Heart left ventricle (tissue), 16 donors: ENCODE measurements around the gene BLMH. TPM values are rescaled to one million over a fixed set of nuclear protein-coding genes. Genes with fewer than 3 reads are reported as not detected.

Experiments
- ATAC-seq, 4 donors: fragments of 200-7000 bp; cut with Tn5 transposase; one replicate each; pipeline ENCODE4 v1.9.1; 2020 to 2022; ENCODE audit warnings: moderate library complexity in 4 of 4, mild to moderate bottlenecking in 3 of 4, moderate number of reproducible peaks in 1 of 4
- DNase-seq, 5 donors: peaks; one replicate each; pipeline ENCODE4 v3.0.0-alpha.2; 2020
- H3K27ac ChIP-seq, 12 donors: fragments of 200-600 bp; sonication (generic) in 4 of 12; one replicate each; pipeline versions ENCODE4 v1.5.0 to v1.8.0; 2016 to 2022; ENCODE audit warnings: mild to moderate bottlenecking in 2 of 12
- H3K27me3 ChIP-seq, 9 donors: fragments of 200-600 bp; sonication (generic) in 2 of 9; one replicate each; pipeline versions ENCODE4 v1.5.1 to v1.8.0; 2016 to 2022; ENCODE audit warnings: mild to moderate bottlenecking in 3 of 9
- H3K36me3 ChIP-seq, 9 donors: fragments of 200-600 bp; sonication (generic) in 2 of 9; one replicate each; pipeline versions ENCODE4 v1.5.0 to v1.8.0; 2018 to 2022; ENCODE audit warnings: mild to moderate bottlenecking in 2 of 9
- H3K4me1 ChIP-seq, 12 donors: fragments of 200-600 bp; sonication (generic) in 4 of 12; one replicate each; pipeline versions ENCODE4 v1.5.0 to v1.8.0; 2016 to 2022; ENCODE audit warnings: mild to moderate bottlenecking in 3 of 12
- H3K4me3 ChIP-seq, 12 donors: fragments of 200-600 bp; sonication (generic) in 4 of 12; one replicate each; pipeline versions ENCODE4 v1.5.0 to v1.8.0; 2017 to 2022; ENCODE audit warnings: mild to moderate bottlenecking in 9 of 12, moderate library complexity in 4 of 12
- H3K9me3 ChIP-seq, 12 donors: fragments of 200-600 bp; sonication (generic) in 4 of 12; one replicate each; pipeline versions ENCODE4 v1.5.0 to v1.8.0; 2016 to 2022; ENCODE audit warnings: mild to moderate bottlenecking in 1 of 12
- CTCF ChIP-seq, 12 donors: fragments of 200-600 bp; sonication (generic) in 4 of 12; IDR thresholded peaks; one replicate each; pipeline versions ENCODE4 v1.5.0 to v1.8.0; 2018 to 2022; ENCODE audit warnings: antibody characterized with exemption in 12 of 12, mild to moderate bottlenecking in 5 of 12
- POLR2A ChIP-seq, 2 donors: fragments of 450-650 bp; IDR thresholded peaks; one replicate each; pipeline ENCODE4 v1.6.1; 2017; ENCODE audit warnings: antibody characterized with exemption in 2 of 2, mild to moderate bottlenecking in 2 of 2, moderate library complexity in 2 of 2
- WGBS, 4 donors: extraction: QIAGEN DNeasy Blood & Tissue Kit in 2 of 4; methylation state at CpG; one replicate each; pipeline versions ENCODE4 v1.1.5 to v1.1.7; 2013 to 2018; 5-methylcytosine and 5-hydroxymethylcytosine counted together
- intact Hi-C, 10 donors: fragments of 100-400 bp; cut with DNase I; formaldehyde crosslinking; loops; one replicate each; pipeline versions ENCODE4 v1.11.1 to v1.14.2; 2022
- polyA plus RNA-seq, 2 donors: library from polyadenylated mRNA; stranded (reverse); fragments of 200-250 nt; gene quantifications; one replicate each; pipeline ENCODE4 v1.2.3, GENCODE V29; 2013
- total RNA-seq, 9 donors: library from RNA; depleted of rRNA in 2 of 9; stranded (reverse); fragments of >200 nt in 2 of 9; fragmentation: NEBNext Ultra II Directional in 3 of 9; extraction: Animal tissue kit (Norgen Biotek cat#: 25700) in 3 of 9; gene quantifications; one replicate each; pipeline versions ENCODE4 v1.1.0 to v1.2.4, GENCODE V29; 2016 to 2023
- donor health status: ischemic (EF 13 %, LVEDD 7.1; RV severe dilation, severe dysfunction).
- donor health status: healthy with polysubstance abuse.
- donor health status: DM: no; HTN: yes; CAD: no.
- donor health status: DM: no; HTN: no; CAD: no.
- donor health status: ischemic (EF 25% LVEDD 6.9; RV normal size, moderate dysfunction).
- donor health status: ischemic (EF 25% LVEDD 5.7; RV mildly dilated, moderate dysfunction).
- donor health status: healthy.
- donor health status: DM: yes; HTN: yes; CAD: no.
- donor health status: ischemic (EF 35%, LVEDD 5.7; RV mildly dilated, moderate dysfunction).
- donor health status: nonischemic (EF 11% LVEDD 7.7; RV severe dilation, severe dysfunction).
- donor health status: DM: yes; HTN: yes; CAD: no.
- donor health status: PGD.
- donor health status: ischemic (EF 29% LVEDD 5.4; RV normal size, mild dysfunction).
- donor health status: nonischemic (EF 23%, LVEDD 6.1; RV moderate dilation, normal function).

The BLMH gene
- total and polyA plus RNA-seq, 11 donors = 5.3 to 26.2 (median 15.4) TPM

DNA sequence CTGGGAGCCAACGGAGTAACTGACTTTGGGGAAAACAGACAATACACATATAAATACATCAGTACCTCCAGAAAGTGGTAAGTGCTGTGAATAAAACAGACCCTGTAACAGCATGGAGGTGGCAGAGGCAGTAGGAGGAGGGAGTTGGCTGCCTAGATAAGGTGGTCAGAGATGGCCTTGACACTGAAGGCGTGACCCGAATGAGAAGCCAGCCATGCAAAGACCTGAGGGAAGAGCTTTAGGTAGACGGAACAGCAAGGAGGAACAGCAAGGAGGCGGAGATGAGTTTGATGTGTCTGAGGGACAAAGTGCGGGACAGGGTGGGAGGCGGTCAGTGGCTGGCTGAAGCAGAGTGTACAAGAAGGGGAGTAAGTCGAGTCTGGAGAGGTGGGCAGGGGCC, 48.2 kb downstream of the BLMH start:
- intact Hi-C loops = no loop called here
- TF ChIP-seq POLR2A (IDR thresholded peaks at IDR 0.05) (no peak), CTCF (IDR thresholded peaks at IDR 0.05) (no peak)
- Histone ChIP-seq H3K9me3 (no peaks in the 10 kb centered on the region), H3K27me3 (peaks cover 0 to 25% (median under 1%) of the 10 kb centered on the region in 9 donors), H3K4me1 (peaks cover 0 to 5% (median 0%) of the 10 kb centered on the region in 12 donors), H3K4me3 (no peak overlapping the region), H3K36me3 (peaks cover 0 to 27% (median 16%) of the 10 kb centered on the region in 9 donors), H3K27ac (no peak overlapping the region)
- WGBS, 4 donors = 86 to 96% (median 93%) methylated on average over 8 of the region's 8 CpGs
- ATAC-seq (no peak), DNase-seq (no peak)

GRCh38 chr17:30243002-30243401, 48.7 kb downstream of the BLMH start:
- H3K9me3 ChIP-seq = no peaks in the 10 kb centered on the region
- TF ChIP-seq CTCF (IDR thresholded peaks at IDR 0.05) = no peak
- no peak for TF ChIP-seq POLR2A (IDR thresholded peaks at IDR 0.05)
- H3K36me3 ChIP-seq = peaks cover 0 to 22% (median 10%) of the 10 kb centered on the region in 9 donors
- ATAC-seq (no peak), DNase-seq (no peak)
- no peak overlapping the region for H3K4me3 ChIP-seq
- intact Hi-C loops = no loop called here
- peaks cover 0 to 31% (median 6%) of the 10 kb centered on the region in 9 donors for H3K27me3 ChIP-seq
- H3K4me1 ChIP-seq = peaks cover 0 to under 1% (median 0%) of the 10 kb centered on the region in 12 donors
- H3K27ac ChIP-seq = no peak overlapping the region
- 94 to 99% (median 96%) methylated on average over 4 of the region's 4 CpGs for WGBS, 4 donors

- ATAC-seq (no peak), DNase-seq (no peak)
- Histone ChIP-seq H3K36me3 (peaks cover 0 to 4% (median 0%) of the 10 kb centered on the region in 9 donors), H3K4me3 (no peak overlapping the region), H3K27me3 (peaks cover 0 to 47% (median 17%) of the 10 kb centered on the region in 9 donors), H3K4me1 (peaks cover 0 to 16% (median 5%) of the 10 kb centered on the region in 12 donors), H3K9me3 (no peaks in the 10 kb centered on the region), H3K27ac (no peak overlapping the region)
- 60 to 77% (median 70%) methylated on average over 6 of the region's 6 CpGs for WGBS, 4 donors
- intact Hi-C loops = no loop called here
- no peak for TF ChIP-seq POLR2A (IDR thresholded peaks at IDR 0.05)
- TF ChIP-seq CTCF (IDR thresholded peaks at IDR 0.05) = no peak
Observed at GRCh38 chr17:30241051-30241450, 50.7 kb downstream of the BLMH start.

DNA sequence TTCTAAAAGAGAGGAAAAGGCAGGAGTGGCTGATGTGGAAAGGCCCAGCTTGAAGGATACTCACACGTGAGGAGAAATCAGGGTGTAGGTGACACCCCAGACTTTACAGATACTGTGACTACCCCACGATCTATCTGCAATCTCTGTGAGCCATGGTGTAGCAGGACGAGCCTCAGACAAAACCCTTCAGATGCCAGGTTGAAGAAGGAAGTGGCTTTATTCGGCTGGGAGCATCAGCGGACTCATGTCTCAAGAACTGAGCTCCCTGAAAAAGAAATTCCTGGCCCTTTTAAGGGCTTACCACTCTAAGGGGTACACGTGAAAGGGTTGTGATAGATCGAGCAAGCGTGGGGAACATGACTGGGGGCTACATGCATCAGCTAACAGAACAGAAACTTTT, 51.6 kb downstream of the BLMH start:
- ATAC-seq (no peak), DNase-seq (no peak)
- Histone ChIP-seq H3K36me3 (no peaks in the 10 kb centered on the region), H3K27ac (no peak overlapping the region), H3K4me3 (no peak overlapping the region), H3K9me3 (no peaks in the 10 kb centered on the region), H3K4me1 (peaks cover 0 to 25% (median 14%) of the 10 kb centered on the region in 12 donors), H3K27me3 (peaks cover 0 to 55% (median 22%) of the 10 kb centered on the region in 9 donors)
- WGBS, 4 donors = 87 to 93% (median 90%) methylated on average over 8 of the region's 8 CpGs
- intact Hi-C loops = no loop called here
- TF ChIP-seq POLR2A (IDR thresholded peaks at IDR 0.05) = no peak
- TF ChIP-seq CTCF (IDR thresholded peaks at IDR 0.05) = no peak
